Spinal cord (tissue), 10 donors: ENCODE measurements around the gene EDA. TPM values are rescaled to one million over a fixed set of nuclear protein-coding genes. Genes with fewer than 3 reads are reported as not detected.

Experiments used
- DNase-seq, 6 donors: peaks; one replicate each; pipeline versions ENCODE4 v3.0.0 to v3.0.0-alpha.2; 2013 to 2015; ENCODE audit warnings: low spot score in 6 of 6, low read depth in 4 of 6
- H3K27ac ChIP-seq: one replicate; pipeline ENCODE4 v1.5.1; 2013; ENCODE audit warnings: low read depth, low read length, control low read depth
- H3K27me3 ChIP-seq: one replicate; pipeline ENCODE4 v1.6.1; 2013; ENCODE audit warnings: low read length; ENCODE audit not compliant: control insufficient read depth, insufficient read depth
- H3K36me3 ChIP-seq: one replicate; pipeline ENCODE4 v1.6.1; 2013; ENCODE audit warnings: low read length; ENCODE audit not compliant: control insufficient read depth, insufficient read depth
- H3K4me1 ChIP-seq: one replicate; pipeline ENCODE4 v1.6.1; 2013; ENCODE audit warnings: low read length; ENCODE audit not compliant: control insufficient read depth, insufficient read depth
- H3K4me3 ChIP-seq: one replicate; pipeline ENCODE4 v1.5.1; 2013; ENCODE audit warnings: low read depth, low read length, control low read depth
- H3K9me3 ChIP-seq: one replicate; pipeline ENCODE4 v1.6.1; 2013; ENCODE audit warnings: low read length; ENCODE audit not compliant: control insufficient read depth, insufficient read depth
- WGBS: methylation state at CpG from one replicate; pipeline ENCODE4 v1.1.5; 2013; ENCODE audit warnings: missing lambda C conversion rate; ENCODE audit not compliant: insufficient coverage; 5-methylcytosine and 5-hydroxymethylcytosine counted together
- polyA plus RNA-seq, 2 donors: library from polyadenylated mRNA; unstranded; fragments of 120-200 nt; gene quantifications; one replicate each; pipeline ENCODE4 v1.2.1, GENCODE V29; 2013; ENCODE audit not compliant: insufficient read length in 2 of 2
- total RNA-seq, 2 donors: library from RNA; depleted of rRNA in 1 of 2; stranded (reverse); fragments of 120-200 nt in 1 of 2; fragments of >200 nt in 1 of 2; gene quantifications; one replicate each; pipeline versions ENCODE4 v1.2.3 to v1.2.4, GENCODE V29; 2013 to 2014
- donor health status: healthy.

The EDA gene
- total and polyA plus RNA-seq, 4 donors: 3.5 to 15.2 (median 6.9) TPM

GRCh38 chrX:69616457-69617203 lies 717 bp downstream of the EDA start:
- H3K36me3 ChIP-seq: no peaks in the 10 kb centered on the region
- H3K27me3 ChIP-seq: peaks cover 5% of the 10 kb centered on the region
- peak in 2 of 6 donors; percentile 9 to 35 for DNase-seq
- peaks cover 10% of the 10 kb centered on the region for H3K4me1 ChIP-seq
- peak overlapping the region; percentile 48 for H3K4me3 ChIP-seq
- H3K9me3 ChIP-seq: peaks cover 1% of the 10 kb centered on the region
- no peak overlapping the region for H3K27ac ChIP-seq
- 31% methylated on average over 53 of the region's 53 CpGs for WGBS

- no CpG with 5 or more reads among the region's 1 CpG for WGBS
These were observed 2.9 kb downstream of the EDA start for GRCh38 chrX:69618803-69619202.

GRCh38 chrX:69626129-69626528 lies 10.2 kb downstream of the EDA start:
- no CpG with 5 or more reads among the region's 1 CpG for WGBS
- Histone ChIP-seq H3K36me3 (no peaks in the 10 kb centered on the region), H3K27ac (no peak overlapping the region), H3K27me3 (no peaks in the 10 kb centered on the region), H3K4me1 (no peaks in the 10 kb centered on the region), H3K9me3 (peaks cover 2% of the 10 kb centered on the region), H3K4me3 (no peak overlapping the region)
- no peak for DNase-seq

More at GRCh38 chrX:69618803-69619202, 2.9 kb downstream of the EDA start:
- DNase-seq: peak in 2 of 6 donors; percentile 32 to 71
- peaks cover 5% of the 10 kb centered on the region for H3K27me3 ChIP-seq
- no peak overlapping the region for H3K27ac ChIP-seq
- H3K4me1 ChIP-seq: peaks cover 10% of the 10 kb centered on the region
- no peak overlapping the region for H3K4me3 ChIP-seq
- peaks cover 1% of the 10 kb centered on the region for H3K9me3 ChIP-seq
- no peaks in the 10 kb centered on the region for H3K36me3 ChIP-seq

GRCh38 chrX:69627744-69628143 lies 11.8 kb downstream of the EDA start:
- Histone ChIP-seq H3K27me3 (no peaks in the 10 kb centered on the region), H3K4me3 (no peak overlapping the region), H3K9me3 (peaks cover 2% of the 10 kb centered on the region), H3K27ac (no peak overlapping the region), H3K36me3 (no peaks in the 10 kb centered on the region), H3K4me1 (no peaks in the 10 kb centered on the region)
- DNase-seq: no peak
- 75% methylated on average over 2 of the region's 2 CpGs for WGBS

- 75% methylated on average over 1 of the region's 2 CpGs for WGBS
- Histone ChIP-seq H3K36me3 (no peaks in the 10 kb centered on the region), H3K27ac (no peak overlapping the region), H3K4me3 (no peak overlapping the region), H3K4me1 (no peaks in the 10 kb centered on the region), H3K9me3 (no peaks in the 10 kb centered on the region), H3K27me3 (no peaks in the 10 kb centered on the region)
- DNase-seq: no peak
These were observed 14.2 kb downstream of the EDA start for GRCh38 chrX:69630147-69630546.

GRCh38 chrX:69664693-69665092 lies 48.8 kb downstream of the EDA start:
- Histone ChIP-seq H3K27ac (no peak overlapping the region), H3K4me1 (no peaks in the 10 kb centered on the region), H3K4me3 (no peak overlapping the region), H3K36me3 (no peaks in the 10 kb centered on the region), H3K27me3 (no peaks in the 10 kb centered on the region), H3K9me3 (peaks cover 2% of the 10 kb centered on the region)
- whole genome bisulfite sequencing: no CpG with 5 or more reads among the region's 1 CpG
- no peak for DNase-seq

- no peak overlapping the region for H3K27ac ChIP-seq
- DNase-seq: no peak
- H3K9me3 ChIP-seq: peaks cover 3% of the 10 kb centered on the region
- no peak overlapping the region for H3K4me3 ChIP-seq
- no peaks in the 10 kb centered on the region for H3K4me1 ChIP-seq
- no CpG with 5 or more reads among the region's 2 CpGs for WGBS
- no peaks in the 10 kb centered on the region for H3K36me3 ChIP-seq
- H3K27me3 ChIP-seq: no peaks in the 10 kb centered on the region
These were observed 54.2 kb downstream of the EDA start for GRCh38 chrX:69670001-69670555.

GRCh38 chrX:69674891-69675290 lies 59.0 kb downstream of the EDA start:
- Histone ChIP-seq H3K9me3 (peaks cover 1% of the 10 kb centered on the region), H3K36me3 (no peaks in the 10 kb centered on the region), H3K4me1 (no peaks in the 10 kb centered on the region), H3K27ac (no peak overlapping the region), H3K27me3 (no peaks in the 10 kb centered on the region), H3K4me3 (no peak overlapping the region)
- DNase-seq: no peak

- WGBS: no CpG with 5 or more reads among the region's 2 CpGs
- no peak for DNase-seq
- Histone ChIP-seq H3K4me1 (no peaks in the 10 kb centered on the region), H3K27me3 (no peaks in the 10 kb centered on the region), H3K9me3 (no peaks in the 10 kb centered on the region), H3K4me3 (no peak overlapping the region), H3K27ac (no peak overlapping the region), H3K36me3 (no peaks in the 10 kb centered on the region)
These were observed 89.9 kb downstream of the EDA start for GRCh38 chrX:69705818-69706217.

GRCh38 chrX:69718102-69718501 lies 102.2 kb downstream of the EDA start:
- H3K27ac ChIP-seq: no peak overlapping the region
- H3K4me1 ChIP-seq: no peaks in the 10 kb centered on the region
- H3K4me3 ChIP-seq: no peak overlapping the region
- WGBS: no CpG with 5 or more reads among the region's 1 CpG
- no peaks in the 10 kb centered on the region for H3K9me3 ChIP-seq
- no peaks in the 10 kb centered on the region for H3K27me3 ChIP-seq
- no peaks in the 10 kb centered on the region for H3K36me3 ChIP-seq
- DNase-seq: no peak
